D721Med (cell line): ENCODE data around the gene P2RX1.

Experiments
- DNase-seq: peaks from one replicate; pipeline ENCODE4 v3.0.0; 2011; ENCODE audit warnings: low spot score; ENCODE audit not compliant: insufficient read length
- FAIRE-seq: peaks from 2 replicates; lab custom pipeline; 2011; peaks lifted over from hg19 to GRCh38; lab: Jason Lieb, UNC
- TF ChIP-seq, protein P1 (sequence below): IDR thresholded peaks from 2 replicates; pipeline ENCODE4 v1.5.1; 2012; ENCODE audit warnings: mild to moderate bottlenecking, control low read depth; ENCODE audit not compliant: insufficient read depth; ENCODE audit errors: missing control alignments

The P2RX1 gene

DNA sequence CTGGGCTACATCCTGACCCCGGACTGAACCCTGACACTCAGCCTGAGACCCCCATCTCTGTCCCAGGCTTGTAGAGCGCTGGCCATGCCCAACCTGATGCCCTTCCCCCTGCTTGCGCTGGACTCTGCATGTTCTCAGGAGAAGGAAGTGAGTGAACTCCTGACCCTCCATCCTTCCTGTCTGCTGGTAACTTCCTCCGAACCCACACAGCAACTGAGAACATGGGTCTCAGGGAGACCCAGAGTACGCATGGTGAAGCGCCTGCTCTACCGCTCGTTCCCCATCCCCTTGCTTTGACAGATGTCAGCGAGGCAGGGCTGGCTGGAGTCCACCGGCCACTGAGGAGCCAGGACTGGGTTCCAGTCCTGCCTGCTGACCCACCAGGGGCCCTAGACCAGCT is 29.5 kb downstream of the P2RX1 start:
- TF ChIP-seq, protein P1, sequence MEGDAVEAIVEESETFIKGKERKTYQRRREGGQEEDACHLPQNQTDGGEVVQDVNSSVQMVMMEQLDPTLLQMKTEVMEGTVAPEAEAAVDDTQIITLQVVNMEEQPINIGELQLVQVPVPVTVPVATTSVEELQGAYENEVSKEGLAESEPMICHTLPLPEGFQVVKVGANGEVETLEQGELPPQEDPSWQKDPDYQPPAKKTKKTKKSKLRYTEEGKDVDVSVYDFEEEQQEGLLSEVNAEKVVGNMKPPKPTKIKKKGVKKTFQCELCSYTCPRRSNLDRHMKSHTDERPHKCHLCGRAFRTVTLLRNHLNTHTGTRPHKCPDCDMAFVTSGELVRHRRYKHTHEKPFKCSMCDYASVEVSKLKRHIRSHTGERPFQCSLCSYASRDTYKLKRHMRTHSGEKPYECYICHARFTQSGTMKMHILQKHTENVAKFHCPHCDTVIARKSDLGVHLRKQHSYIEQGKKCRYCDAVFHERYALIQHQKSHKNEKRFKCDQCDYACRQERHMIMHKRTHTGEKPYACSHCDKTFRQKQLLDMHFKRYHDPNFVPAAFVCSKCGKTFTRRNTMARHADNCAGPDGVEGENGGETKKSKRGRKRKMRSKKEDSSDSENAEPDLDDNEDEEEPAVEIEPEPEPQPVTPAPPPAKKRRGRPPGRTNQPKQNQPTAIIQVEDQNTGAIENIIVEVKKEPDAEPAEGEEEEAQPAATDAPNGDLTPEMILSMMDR = no peak
- FAIRE-seq (no peak), DNase-seq (no peak)

DNA sequence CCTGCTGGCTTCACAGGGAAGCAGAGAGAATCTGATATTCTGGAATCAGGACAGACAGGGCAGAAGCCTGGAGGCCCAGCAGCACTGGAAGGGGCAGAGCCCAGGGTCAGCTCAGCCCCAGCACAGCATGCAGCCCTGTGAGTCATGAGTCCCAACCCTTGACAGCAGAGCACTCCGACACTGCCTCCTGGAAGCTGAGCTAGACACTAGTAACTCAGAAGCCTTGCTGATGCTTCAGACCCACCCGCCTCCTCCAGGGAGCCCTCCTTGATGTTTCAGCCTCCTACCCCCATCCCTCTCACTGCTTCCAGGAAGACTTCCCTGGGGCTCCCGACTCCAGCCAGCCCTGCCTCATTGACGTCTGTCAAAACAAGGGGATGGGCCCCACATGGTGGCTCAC is 30.3 kb downstream of the P2RX1 start:
- FAIRE-seq (no peak), DNase-seq (no peak)
- TF ChIP-seq, protein P1 = no peak

DNA sequence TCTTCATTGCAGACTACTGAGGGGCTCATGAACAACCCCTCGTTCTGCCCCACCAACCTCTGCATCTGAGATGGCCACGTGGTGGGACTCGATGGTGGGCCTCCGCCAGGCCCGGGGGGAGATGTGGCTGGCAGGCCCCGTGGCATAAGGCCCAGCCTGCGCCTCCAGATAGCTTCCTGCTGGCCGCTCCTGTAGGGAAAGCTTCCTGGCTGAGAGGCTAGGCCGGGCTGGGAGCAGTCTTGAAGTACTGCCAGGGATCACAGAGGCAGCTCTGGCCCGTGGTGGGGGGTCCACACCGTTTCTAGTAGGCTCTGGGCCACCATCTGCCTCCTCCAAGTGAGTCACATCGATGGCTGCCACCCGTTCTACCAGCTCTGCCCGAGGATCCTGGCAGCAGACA is 31.0 kb downstream of the P2RX1 start:
- TF ChIP-seq, protein P1 = no peak
- no peak for FAIRE-seq
- DNase-seq = no peak

DNA sequence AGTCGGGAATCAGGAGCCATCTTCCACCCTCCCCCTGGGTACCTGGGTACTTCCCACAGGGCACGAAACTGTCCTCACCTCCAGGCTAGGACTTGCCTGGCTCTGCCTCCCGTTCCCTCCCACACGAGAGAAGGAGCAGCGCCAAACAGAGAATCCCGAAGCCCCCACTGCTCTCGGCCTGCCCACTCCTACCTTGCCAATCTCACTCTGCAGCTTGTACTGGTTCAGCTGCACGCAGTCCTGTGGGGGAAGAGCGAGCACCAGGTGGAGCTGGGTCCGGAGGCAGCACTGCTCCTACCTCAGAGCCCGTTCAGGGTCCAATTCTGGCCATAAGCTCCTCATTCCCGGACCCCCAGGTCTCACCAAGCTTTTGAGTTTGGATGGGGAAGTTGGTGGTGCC is 32.1 kb downstream of the P2RX1 start:
- TF ChIP-seq, protein P1 = no peak
- no peak for DNase-seq
- no peak for FAIRE-seq

DNA sequence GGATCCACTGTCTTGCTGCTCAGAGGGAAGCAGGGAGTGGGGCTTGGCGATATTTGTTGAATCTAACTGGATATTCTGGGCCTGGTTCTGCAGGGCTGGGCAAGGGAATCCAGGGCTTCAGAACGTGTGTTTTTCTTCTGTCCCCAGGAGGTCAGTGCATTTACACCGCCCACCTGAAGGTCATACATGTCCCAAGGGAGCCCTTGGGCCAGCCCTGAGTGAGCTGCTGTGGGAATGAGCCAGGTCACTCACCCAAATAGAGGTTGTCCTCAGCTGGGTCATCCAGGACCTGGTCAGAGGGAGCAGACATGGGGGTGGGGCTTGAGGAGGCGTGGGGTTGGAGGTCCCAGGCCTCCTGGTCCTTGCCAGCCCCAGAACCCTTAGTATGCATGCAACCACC is 34.0 kb downstream of the P2RX1 start:
- DNase-seq (no peak), FAIRE-seq (no peak)
- TF ChIP-seq, protein P1 = no peak

DNA sequence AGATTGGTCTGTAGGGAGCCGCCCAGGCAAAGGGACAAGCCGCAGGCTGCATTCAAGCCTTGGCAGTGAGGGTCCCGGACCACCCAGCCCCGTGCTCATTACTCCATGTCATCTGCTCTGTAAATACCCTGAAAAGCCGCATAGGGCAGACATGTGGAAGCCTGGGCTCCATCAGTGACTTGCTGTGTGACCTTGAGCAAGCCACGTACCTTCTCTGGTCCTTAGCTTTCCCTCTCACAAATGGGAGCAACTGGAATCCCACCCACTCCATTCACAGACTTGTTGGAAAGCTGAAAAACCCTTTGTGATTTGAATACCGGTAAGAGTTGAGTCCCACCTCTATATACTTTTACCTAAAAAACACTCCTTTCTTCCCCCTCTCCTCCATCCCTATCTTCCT is 35.3 kb downstream of the P2RX1 start:
- FAIRE-seq (no peak), DNase-seq (no peak)
- TF ChIP-seq, protein P1 = no peak

DNA sequence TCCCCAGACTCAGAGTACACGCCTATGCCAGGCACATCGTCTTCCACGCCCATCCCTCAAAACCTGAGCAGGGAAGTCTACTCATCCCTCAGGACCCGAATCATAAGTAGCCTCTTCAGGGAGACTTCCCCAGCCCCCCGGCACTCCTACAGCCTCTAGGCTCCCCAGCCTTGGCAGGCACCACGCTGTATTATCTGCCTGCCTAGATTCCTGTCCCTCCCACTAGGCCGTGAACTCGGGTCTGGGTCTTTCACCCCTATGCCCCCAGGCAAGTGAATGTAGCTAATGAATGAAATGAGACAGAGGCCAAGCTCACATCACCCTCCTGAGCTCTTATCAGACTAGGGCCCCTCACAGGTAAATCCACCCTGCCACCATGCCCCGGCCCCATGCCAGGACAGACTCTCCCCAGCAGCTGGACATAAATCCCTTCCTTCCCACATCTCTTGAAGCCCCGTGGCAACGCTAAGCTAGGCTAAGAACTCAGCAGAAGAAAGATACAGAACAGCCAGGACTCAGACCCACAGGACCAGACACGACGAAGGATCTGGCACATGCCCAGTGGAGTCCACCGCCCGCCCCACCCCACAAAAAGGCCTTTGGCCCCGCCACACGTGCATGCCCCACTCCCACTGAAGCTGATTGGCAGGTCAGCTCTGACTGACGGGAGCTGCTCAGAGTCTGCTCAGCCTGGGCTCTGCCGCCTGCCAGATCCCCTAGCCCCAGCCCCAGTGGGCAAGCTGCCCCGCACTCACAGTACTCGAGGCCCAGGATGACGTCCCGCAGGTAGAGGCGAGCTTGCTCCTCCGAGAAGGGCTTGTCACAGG is 36.5 kb downstream of the P2RX1 start:
- peak; percentile 64 for DNase-seq
- TF ChIP-seq, protein P1 = no peak
- FAIRE-seq = peak; percentile 74
